IMR-90 (cell line): Measurements from ENCODE around the gene SPDYE4. TPM values are rescaled to one million over a fixed set of nuclear protein-coding genes. Genes with fewer than 3 reads are reported as not detected.

Experiments used
- ATAC-seq: fragments of 200-7000 bp; cut with Tn5 transposase; 2 replicates; pipeline ENCODE4 v1.9.1; 2020; ENCODE audit warnings: low read depth, mild to moderate bottlenecking, moderate library complexity
- BruUV-seq: library from RNA; stranded (reverse); fragments of 400-500 nt; replicated peaks from 2 replicates; lab custom pipeline; 2021; lab: Mats Ljungman, UMichigan
- CTCF ChIA-PET: fragments of 300-600 bp; formaldehyde crosslinking; extraction: SDS; loops from one replicate; lab custom pipeline; 2021; ENCODE audit warnings: antibody characterized with exemption; lab: Yijun Ruan, JAX
- POLR2A ChIA-PET: fragments of 300-600 bp; sonication (Branson Sonifier 250); formaldehyde crosslinking; loops from one replicate; lab custom pipeline; 2022; ENCODE audit warnings: antibody characterized with exemption; ENCODE audit not compliant: unreplicated experiment; lab: Charles Lee
- DNase-seq: peaks from one replicate; pipeline ENCODE4 v3.0.0; 2013
- H2AFZ ChIP-seq: replicated peaks from 2 replicates; pipeline ENCODE3; 2013; ENCODE audit warnings: low read length, mild to moderate bottlenecking; ENCODE audit not compliant: poor library complexity
- H2AK5ac ChIP-seq: 2 replicates; pipeline ENCODE4 v1.6.1; 2013; ENCODE audit warnings: low read depth, low read length, inconsistent platforms
- H2AK9ac ChIP-seq: replicated peaks from 2 replicates; pipeline ENCODE3; 2013; ENCODE audit warnings: mild to moderate bottlenecking, low read depth, low read length, moderate library complexity; ENCODE audit not compliant: poor library complexity
- H2BK120ac ChIP-seq: 2 replicates; pipeline ENCODE4 v1.6.1; 2013; ENCODE audit warnings: low read depth, low read length, inconsistent platforms
- H2BK15ac ChIP-seq: 3 replicates; pipeline ENCODE4 v1.6.1; 2013; ENCODE audit warnings: low read depth, low read length, inconsistent platforms
- H2BK20ac ChIP-seq: 2 replicates; pipeline ENCODE4 v1.6.1; 2013; ENCODE audit warnings: low read depth, mild to moderate bottlenecking, inconsistent platforms, low read length, moderate library complexity
- H2BK5ac ChIP-seq: 2 replicates; pipeline ENCODE4 v1.6.1; 2013; ENCODE audit warnings: mild to moderate bottlenecking, low read depth, low read length, inconsistent platforms; ENCODE audit not compliant: poor library complexity, severe bottlenecking
- H3K14ac ChIP-seq: replicated peaks from 2 replicates; pipeline ENCODE4 v1.6.1; 2013; ENCODE audit warnings: low read depth, low read length, inconsistent platforms
- H3K18ac ChIP-seq: 2 replicates; pipeline ENCODE4 v1.6.1; 2013; ENCODE audit warnings: low read depth, low read length, control low read depth
- H3K23ac ChIP-seq: 2 replicates; pipeline ENCODE4 v1.6.1; 2013; ENCODE audit warnings: low read depth, low read length, inconsistent platforms
- H3K27ac ChIP-seq: 2 replicates; pipeline ENCODE4 v1.5.1; 2013; ENCODE audit warnings: mild to moderate bottlenecking, control low read depth, low read length; ENCODE audit not compliant: insufficient read depth
- H3K27me3 ChIP-seq: 2 replicates; pipeline ENCODE4 v1.6.1; 2013; ENCODE audit warnings: low read length; ENCODE audit not compliant: control insufficient read depth, insufficient read depth
- H3K36me3 ChIP-seq: 2 replicates; pipeline ENCODE4 v1.6.1; 2013; ENCODE audit warnings: low read length, mixed read lengths; ENCODE audit not compliant: control insufficient read depth, insufficient read depth
- H3K4ac ChIP-seq: 2 replicates; pipeline ENCODE4 v1.6.1; 2013; ENCODE audit warnings: low read depth, low read length, inconsistent platforms
- H3K4me1 ChIP-seq: 2 replicates; pipeline ENCODE4 v1.6.1; 2013; ENCODE audit warnings: low read length, mixed read lengths; ENCODE audit not compliant: control insufficient read depth, insufficient read depth
- H3K4me2 ChIP-seq: 2 replicates; pipeline ENCODE4 v1.6.1; 2013; ENCODE audit warnings: low read depth, mild to moderate bottlenecking, control low read depth, low read length, moderate library complexity
- H3K4me3 ChIP-seq: 2 replicates; pipeline ENCODE4 v1.5.1; 2013; ENCODE audit warnings: low read depth, mild to moderate bottlenecking, control low read depth, low read length, moderate library complexity; ENCODE audit not compliant: insufficient read depth
- H3K56ac ChIP-seq: 2 replicates; pipeline ENCODE4 v1.6.1; 2013; ENCODE audit warnings: low read length, inconsistent platforms; ENCODE audit not compliant: insufficient read depth; ENCODE audit errors: extremely low read depth
- H3K79me1 ChIP-seq, 2 experiments: 2 replicates each; pipeline ENCODE4 v1.6.1; 2013; ENCODE audit warnings: low read length in 2 of 2, inconsistent platforms in 1 of 2, low read depth in 1 of 2
- H3K9ac ChIP-seq: 2 replicates; pipeline ENCODE4 v1.6.1; 2013; ENCODE audit warnings: low read depth, low read length, control low read depth
- H3K9me1 ChIP-seq: 2 replicates; pipeline ENCODE4 v1.6.1; 2013; ENCODE audit warnings: low read length, inconsistent platforms; ENCODE audit not compliant: insufficient read depth
- H3K9me3 ChIP-seq: 2 replicates; pipeline ENCODE4 v1.6.1; 2013; ENCODE audit warnings: low read length; ENCODE audit not compliant: control insufficient read depth, insufficient read depth
- H4K20me1 ChIP-seq: 2 replicates; pipeline ENCODE4 v1.6.1; 2013; ENCODE audit warnings: low read length, inconsistent platforms; ENCODE audit not compliant: insufficient read depth
- H4K5ac ChIP-seq: 2 replicates; pipeline ENCODE4 v1.6.1; 2013; ENCODE audit warnings: mild to moderate bottlenecking, low read depth, low read length, control low read depth
- H4K8ac ChIP-seq, 2 experiments: 2 replicates each; pipeline ENCODE4 v1.6.1; 2013; ENCODE audit warnings: low read depth in 2 of 2, low read length in 2 of 2, control low read depth in 1 of 2, inconsistent platforms in 1 of 2
- H4K91ac ChIP-seq: 2 replicates; pipeline ENCODE4 v1.6.1; 2013; ENCODE audit warnings: low read depth, low read length, inconsistent platforms; ENCODE audit not compliant: insufficient read depth
- CEBPB ChIP-seq: IDR thresholded peaks from 2 replicates; pipeline ENCODE4 v1.6.1; 2012; ENCODE audit warnings: low read depth, low read length, improper control_type of control experiment
- FOS ChIP-seq: fragments of 150-350 bp; IDR thresholded peaks from 2 replicates; pipeline ENCODE4 v1.6.1; 2016; ENCODE audit warnings: low read depth, low read length
- MAZ ChIP-seq: IDR thresholded peaks from 2 replicates; pipeline ENCODE4 v1.6.1; 2012; ENCODE audit warnings: low read depth, mild to moderate bottlenecking, low read length, improper control_type of control experiment, moderate library complexity, borderline replicate concordance
- MXI1 ChIP-seq: IDR thresholded peaks from 2 replicates; pipeline ENCODE4 v1.6.1; 2012; ENCODE audit warnings: low read depth, mild to moderate bottlenecking, low read length, moderate library complexity, borderline replicate concordance
- POLR2A ChIP-seq: IDR thresholded peaks from 2 replicates; pipeline ENCODE4 v1.6.1; 2012; ENCODE audit warnings: mild to moderate bottlenecking, low read depth, low read length
- RAD21 ChIP-seq: IDR thresholded peaks from 2 replicates; pipeline ENCODE4 v1.6.1; 2012; ENCODE audit warnings: low read length, improper control_type of control experiment
- RCOR1 ChIP-seq: IDR thresholded peaks from 2 replicates; pipeline ENCODE4 v1.6.1; 2012; ENCODE audit warnings: mild to moderate bottlenecking, low read length, improper control_type of control experiment; ENCODE audit not compliant: insufficient replicate concordance
- RFX5 ChIP-seq: IDR thresholded peaks from 2 replicates; pipeline ENCODE4 v1.8.0; 2012; ENCODE audit warnings: low read depth, mild to moderate bottlenecking, low read length, moderate library complexity
- WGBS, 2 experiments: methylation state at CpG; one replicate each; pipeline versions ENCODE4 v1.1.5 to v1.1.7; 2013; ENCODE audit warnings: missing lambda C conversion rate in 2 of 2; ENCODE audit not compliant: insufficient read length in 1 of 2; ENCODE audit errors: extremely low coverage in 2 of 2; 5-methylcytosine and 5-hydroxymethylcytosine counted together
- dilution Hi-C: fragments of 300-500 bp; cut with HindIII; formaldehyde crosslinking; loops from one replicate; pipeline ENCODE4 v1.14.3; 2018; ENCODE audit warnings: low sequenced_read_pairs; ENCODE audit not compliant: unreplicated experiment
- in situ Hi-C: fragments of 300-500 bp; cut with MboI; formaldehyde crosslinking; loops from 3 replicates; pipeline ENCODE4 v1.14.3; 2019; ENCODE audit warnings: low sequenced_read_pairs, inconsistent platforms, mixed read lengths
- intact Hi-C: fragments of 100-400 bp; cut with micrococcal nuclease; formaldehyde crosslinking; loops from 2 replicates; pipeline ENCODE4 v1.10.0; 2022
- polyA plus RNA-seq, 3 experiments: library from polyadenylated mRNA; depleted of rRNA; stranded (reverse); fragments of >200 nt; gene quantifications; 2 replicates each; pipeline ENCODE4 v1.2.3, GENCODE V29; 2012; ENCODE audit warnings: low replicate concordance in 1 of 3
- total RNA-seq: library from RNA; depleted of rRNA; stranded (reverse); fragments of >200 nt; gene quantifications from 2 replicates; pipeline ENCODE4 v1.2.3, GENCODE V29; 2012
- TF ChIP-seq, protein P1 (sequence below): fragments of 150-350 bp; IDR thresholded peaks from 2 replicates; pipeline ENCODE4 v1.6.1; 2017; ENCODE audit warnings: mild to moderate bottlenecking, antibody characterized with exemption, low read length, low read depth
- TF ChIP-seq, protein P2 (sequence below): conservative IDR thresholded peaks from 2 replicates; pipeline ENCODE4 v1.5.1; 2012; ENCODE audit warnings: mild to moderate bottlenecking, low read depth, low read length, improper control_type of control experiment

SPDYE4 gene
- total and polyA plus RNA-seq, 2 of the 4 experiments (the other 2 are of a cell fraction), result not detected

DNA sequence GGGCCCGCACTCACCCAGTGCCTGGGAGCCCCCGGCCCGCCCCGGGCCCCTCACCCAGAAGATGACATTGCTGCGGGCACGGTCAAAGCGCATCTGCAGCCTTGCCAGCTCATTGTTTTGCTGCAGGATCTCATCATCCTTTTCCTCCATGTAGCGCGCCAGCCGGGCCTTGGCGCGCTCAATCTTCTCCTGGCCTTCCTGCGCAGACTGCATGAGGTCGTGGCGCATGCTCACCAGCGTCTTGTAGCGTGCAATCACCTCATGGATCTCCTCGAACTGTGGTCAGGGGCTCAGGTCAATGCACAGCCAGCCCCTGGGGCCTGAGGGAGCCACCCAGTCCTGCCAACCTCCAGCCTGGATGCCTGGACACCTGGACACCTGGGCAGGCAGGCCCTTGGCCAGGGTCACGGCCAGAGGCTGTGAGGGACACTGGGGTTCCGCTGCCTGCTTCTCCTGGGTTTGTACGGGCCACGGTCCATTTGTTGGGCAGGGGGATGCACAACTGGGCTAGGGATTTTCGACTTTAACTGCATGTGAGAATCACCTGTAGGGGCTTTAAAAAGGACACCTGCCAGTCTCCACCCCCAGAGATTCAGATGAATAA, 22.9 kb downstream of the SPDYE4 start:
- in situ Hi-C loops, result no loop called here

More for the DNA sequence above, 22.9 kb downstream of the SPDYE4 start:
- Histone ChIP-seq H2AK9ac (no peak overlapping the region), H3K9ac (no peak overlapping the region), H4K20me1 (no peaks in the 10 kb centered on the region), H3K79me1 (no peaks in the 10 kb centered on the region), H2AK5ac (no peak overlapping the region), H3K4ac (no peak overlapping the region), H4K8ac (no peak overlapping the region), H2AFZ (no peak overlapping the region), H4K5ac (no peak overlapping the region), H3K9me1 (no peaks in the 10 kb centered on the region), H3K14ac (no peak overlapping the region), H3K27me3 (peaks cover 14% of the 10 kb centered on the region), H2BK20ac (no peak overlapping the region), H3K4me2 (no peak overlapping the region), H3K4me1 (no peaks in the 10 kb centered on the region), H3K27ac (no peak overlapping the region), H4K91ac (no peak overlapping the region), H3K9me3 (no peaks in the 10 kb centered on the region), H3K36me3 (no peaks in the 10 kb centered on the region), H3K56ac (no peak overlapping the region), H3K4me3 (no peak overlapping the region), H3K23ac (no peak overlapping the region), H2BK5ac (no peak overlapping the region), H3K18ac (no peak overlapping the region), H2BK120ac (no peak overlapping the region), H2BK15ac (no peak overlapping the region)
- TF ChIP-seq, protein P1, sequence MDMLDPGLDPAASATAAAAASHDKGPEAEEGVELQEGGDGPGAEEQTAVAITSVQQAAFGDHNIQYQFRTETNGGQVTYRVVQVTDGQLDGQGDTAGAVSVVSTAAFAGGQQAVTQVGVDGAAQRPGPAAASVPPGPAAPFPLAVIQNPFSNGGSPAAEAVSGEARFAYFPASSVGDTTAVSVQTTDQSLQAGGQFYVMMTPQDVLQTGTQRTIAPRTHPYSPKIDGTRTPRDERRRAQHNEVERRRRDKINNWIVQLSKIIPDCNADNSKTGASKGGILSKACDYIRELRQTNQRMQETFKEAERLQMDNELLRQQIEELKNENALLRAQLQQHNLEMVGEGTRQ, result no peak
- TF ChIP-seq CEBPB, result no peak
- no peak for TF ChIP-seq RCOR1
- no peak for TF ChIP-seq RFX5
- TF ChIP-seq MXI1, result no peak
- TF ChIP-seq FOS, result no peak
- TF ChIP-seq POLR2A, result no peak
- TF ChIP-seq, protein P2, sequence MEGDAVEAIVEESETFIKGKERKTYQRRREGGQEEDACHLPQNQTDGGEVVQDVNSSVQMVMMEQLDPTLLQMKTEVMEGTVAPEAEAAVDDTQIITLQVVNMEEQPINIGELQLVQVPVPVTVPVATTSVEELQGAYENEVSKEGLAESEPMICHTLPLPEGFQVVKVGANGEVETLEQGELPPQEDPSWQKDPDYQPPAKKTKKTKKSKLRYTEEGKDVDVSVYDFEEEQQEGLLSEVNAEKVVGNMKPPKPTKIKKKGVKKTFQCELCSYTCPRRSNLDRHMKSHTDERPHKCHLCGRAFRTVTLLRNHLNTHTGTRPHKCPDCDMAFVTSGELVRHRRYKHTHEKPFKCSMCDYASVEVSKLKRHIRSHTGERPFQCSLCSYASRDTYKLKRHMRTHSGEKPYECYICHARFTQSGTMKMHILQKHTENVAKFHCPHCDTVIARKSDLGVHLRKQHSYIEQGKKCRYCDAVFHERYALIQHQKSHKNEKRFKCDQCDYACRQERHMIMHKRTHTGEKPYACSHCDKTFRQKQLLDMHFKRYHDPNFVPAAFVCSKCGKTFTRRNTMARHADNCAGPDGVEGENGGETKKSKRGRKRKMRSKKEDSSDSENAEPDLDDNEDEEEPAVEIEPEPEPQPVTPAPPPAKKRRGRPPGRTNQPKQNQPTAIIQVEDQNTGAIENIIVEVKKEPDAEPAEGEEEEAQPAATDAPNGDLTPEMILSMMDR, result no peak
- TF ChIP-seq MAZ, result no peak
- no peak for TF ChIP-seq RAD21
- 89% methylated on average over 11 of the region's 23 CpGs; no CpG with 5 or more reads in 1 of the 2 experiments for WGBS, 2 experiments
- no peak for DNase-seq
- BruUV-seq, result no TSS peak
- intact Hi-C loops, result no loop called here
- ChIA-PET POLR2A (no interaction called here), CTCF (no interaction called here)
- dilution Hi-C loops, result no loop called here
- no peak for ATAC-seq
